NCI-H82 (cell line): ENCODE results near the gene UNC5A.

Experiments
- DNase-seq: peaks from one replicate; lab custom pipeline; 2025; lab: John Stamatoyannopoulos, UW

UNC5A gene

GRCh38 chr5:176879663-176880361 lies 69.5 kb downstream of the UNC5A start:
- no peak for DNase-seq

GRCh38 chr5:176880366-176881020 lies 70.1 kb downstream of the UNC5A start:
- DNase-seq, result no peak

GRCh38 chr5:176881021-176881749 lies 70.8 kb downstream of the UNC5A start:
- no peak for DNase-seq

GRCh38 chr5:176881816-176882566 lies 71.6 kb downstream of the UNC5A start:
- DNase-seq, result no peak

GRCh38 chr5:176882567-176882903 lies 72.2 kb downstream of the UNC5A start:
- DNase-seq, result no peak

- no peak for DNase-seq
These were observed 73.6 kb downstream of the UNC5A start for GRCh38 chr5:176883700-176884570.

GRCh38 chr5:176884571-176884890 lies 74.2 kb downstream of the UNC5A start:
- no peak for DNase-seq

- no peak for DNase-seq
These were observed 76.2 kb downstream of the UNC5A start for GRCh38 chr5:176886336-176887251.

- no peak for DNase-seq
These were observed 77.0 kb downstream of the UNC5A start for GRCh38 chr5:176887252-176887849.

- DNase-seq, result no peak
These were observed 77.9 kb downstream of the UNC5A start for GRCh38 chr5:176888016-176888864.

- no peak for DNase-seq
These were observed 78.5 kb downstream of the UNC5A start for GRCh38 chr5:176888865-176889165.

GRCh38 chr5:176889321-176890280 lies 79.2 kb downstream of the UNC5A start:
- DNase-seq, result no peak

GRCh38 chr5:176890455-176891330 lies 80.3 kb downstream of the UNC5A start:
- no peak for DNase-seq

- DNase-seq, result no peak
These were observed 81.1 kb downstream of the UNC5A start for GRCh38 chr5:176891331-176891958.

GRCh38 chr5:176892663-176893062 lies 82.3 kb downstream of the UNC5A start:
- no peak for DNase-seq

- no peak for DNase-seq
These were observed 83.9 kb downstream of the UNC5A start for GRCh38 chr5:176894298-176894697.

GRCh38 chr5:176895831-176896230 lies 85.5 kb downstream of the UNC5A start:
- no peak for DNase-seq
